Prostate gland (tissue), 2 donors: ENCODE results near the gene MYCL. TPM values are rescaled to one million over a fixed set of nuclear protein-coding genes. Genes with fewer than 3 reads are reported as not detected.

ENCODE experiments used
- DNase-seq: peaks from one replicate; pipeline ENCODE4 v3.0.0-alpha.2; 2019; ENCODE audit warnings: low spot score
- H3K27ac ChIP-seq, 2 donors: fragments of 200-600 bp; sonication (generic); 2 replicates each; pipeline ENCODE4 v1.5.1; 2017 to 2019
- H3K27me3 ChIP-seq: fragments of 200-600 bp; sonication (generic); replicated peaks from 2 replicates; pipeline ENCODE4 v1.5.1; 2019; ENCODE audit not compliant: insufficient read depth
- H3K36me3 ChIP-seq, 2 donors: fragments of 200-600 bp; sonication (generic); 1 replicate in 1 of 2; 2 replicates in 1 of 2; pipeline versions ENCODE4 v1.5.1 to v1.8.1; 2017 to 2019
- H3K4me1 ChIP-seq: fragments of 200-600 bp; sonication (generic); replicated peaks from 2 replicates; pipeline ENCODE4 v1.5.1; 2019
- H3K4me3 ChIP-seq, 2 donors: fragments of 200-600 bp; sonication (generic); 2 replicates each; pipeline ENCODE4 v1.5.1; 2017 to 2019
- H3K9me3 ChIP-seq: fragments of 200-600 bp; sonication (generic); 2 replicates; pipeline ENCODE4 v1.5.1; 2017
- CTCF ChIP-seq, 4 experiments: fragments of 200-600 bp in 2 of 4; fragments of 450-650 bp in 2 of 4; sonication (generic) in 2 of 4; IDR thresholded peaks; 1 replicate in 3 of 4; 2 replicates in 1 of 4; pipeline ENCODE4 v1.5.1; 2016 to 2019; ENCODE audit warnings: antibody characterized with exemption in 4 of 4, mild to moderate bottlenecking in 2 of 4, moderate library complexity in 2 of 4
- POLR2A ChIP-seq: fragments of 450-650 bp; IDR thresholded peaks from one replicate; pipeline ENCODE4 v1.6.1; 2016; ENCODE audit warnings: antibody characterized with exemption, mild to moderate bottlenecking
- POLR2AphosphoS5 ChIP-seq: sonication (generic); formaldehyde crosslinking; IDR thresholded peaks from one replicate; pipeline ENCODE4 v1.6.1; 2017; ENCODE audit warnings: antibody characterized with exemption
- WGBS: methylation state at CpG from one replicate; pipeline ENCODE4 v1.1.5; 2018; 5-methylcytosine and 5-hydroxymethylcytosine counted together
- intact Hi-C: fragments of 100-400 bp; cut with DNase I; formaldehyde crosslinking; loops from one replicate; pipeline ENCODE4 v1.14.2; 2022
- total RNA-seq, 2 donors: library from RNA; depleted of rRNA; stranded (reverse); fragments of >200 nt; gene quantifications; one replicate each; pipeline ENCODE4 v1.1.0, GENCODE V29; 2016

The MYCL gene
- total RNA-seq, 2 donors from 2014 or later: 14.5 to 19.7 TPM

- DNase-seq: no peak
- H3K27ac ChIP-seq: no peak overlapping the region
- over 99% methylated on average over 7 of the region's 7 CpGs for WGBS
- no peaks in the 10 kb centered on the region for H3K27me3 ChIP-seq
- TF ChIP-seq POLR2AphosphoS5: no peak
- TF ChIP-seq CTCF (IDR thresholded peaks at IDR 0.05): no peak
- no peak for TF ChIP-seq POLR2A
- H3K36me3 ChIP-seq: no peaks in the 10 kb centered on the region
- intact Hi-C loops: no loop called here
- H3K4me3 ChIP-seq: no peak overlapping the region
- no peaks in the 10 kb centered on the region for H3K4me1 ChIP-seq
- no peaks in the 10 kb centered on the region for H3K9me3 ChIP-seq
Observed at GRCh38 chr1:39861003-39861402, 40.7 kb downstream of the MYCL start.

GRCh38 chr1:39859859-39860812 lies 41.6 kb downstream of the MYCL start:
- H3K4me1 ChIP-seq: no peaks in the 10 kb centered on the region
- no peaks in the 10 kb centered on the region for H3K36me3 ChIP-seq
- no peak for DNase-seq
- intact Hi-C loops: no loop called here
- H3K9me3 ChIP-seq: no peaks in the 10 kb centered on the region
- H3K27ac ChIP-seq: peak overlapping the region in 1 of 2 donors; percentile 40
- TF ChIP-seq CTCF (IDR thresholded peaks at IDR 0.05) (no peak), POLR2A (no peak), POLR2AphosphoS5 (no peak)
- H3K4me3 ChIP-seq: no peak overlapping the region
- WGBS: 68% methylated on average over 7 of the region's 7 CpGs
- H3K27me3 ChIP-seq: no peaks in the 10 kb centered on the region

- no peak overlapping the region for H3K4me3 ChIP-seq
- H3K4me1 ChIP-seq: no peaks in the 10 kb centered on the region
- DNase-seq: no peak
- intact Hi-C loops: no loop called here
- H3K27me3 ChIP-seq: no peaks in the 10 kb centered on the region
- H3K27ac ChIP-seq: peak overlapping the region in 1 of 2 donors; percentile 35
- no peaks in the 10 kb centered on the region for H3K36me3 ChIP-seq
- 78% methylated on average over 3 of the region's 3 CpGs for whole genome bisulfite sequencing
- H3K9me3 ChIP-seq: no peaks in the 10 kb centered on the region
- no peak for TF ChIP-seq POLR2AphosphoS5
- no peak for TF ChIP-seq CTCF (IDR thresholded peaks at IDR 0.05)
- TF ChIP-seq POLR2A: no peak
Observed at GRCh38 chr1:39858315-39858714, 43.4 kb downstream of the MYCL start.

- intact Hi-C loops: no loop called here
- Histone ChIP-seq H3K27ac (no peak overlapping the region), H3K36me3 (no peaks in the 10 kb centered on the region), H3K4me1 (peaks cover under 1% of the 10 kb centered on the region), H3K27me3 (no peaks in the 10 kb centered on the region), H3K4me3 (no peak overlapping the region), H3K9me3 (no peaks in the 10 kb centered on the region)
- 82% methylated on average over 3 of the region's 3 CpGs for WGBS
- no peak for DNase-seq
- TF ChIP-seq CTCF (IDR thresholded peaks at IDR 0.05) (no peak), POLR2A (no peak), POLR2AphosphoS5 (no peak)
Observed at GRCh38 chr1:39857126-39857878, 44.4 kb downstream of the MYCL start.
